K562 (cell line): ENCODE data around the gene TEAD4. TPM values are rescaled to one million over a fixed set of nuclear protein-coding genes. Genes with fewer than 3 reads are reported as not detected.
A peak's percentile ranks its signal among the peaks of the same experiment; 100 is the strongest.

Experiments used
- ATAC-seq: fragments of 200-7000 bp; cut with Tn5 transposase; 3 replicates; pipeline ENCODE4 v1.9.1; 2020; ENCODE audit warnings: moderate library complexity
- BruUV-seq: library from RNA; stranded (reverse); fragments of 400-500 nt; replicated peaks from 2 replicates; lab custom pipeline; 2021; lab: Mats Ljungman, UMichigan
- CTCF ChIA-PET: fragments of 300-600 bp; formaldehyde crosslinking; extraction: SDS; loops from one replicate; lab custom pipeline; 2021; ENCODE audit warnings: low intra/inter-chr PET ratio; lab: Yijun Ruan, JAX
- POLR2A ChIA-PET: fragments of 300-600, 350-650 bp; sonication (Branson Sonifier 250); formaldehyde crosslinking; extraction: SDS; loops from one replicate; lab custom pipeline; 2021; ENCODE audit warnings: antibody characterized with exemption, inconsistent platforms; lab: Yijun Ruan, JAX
- DNase-seq, 4 experiments: peaks; one replicate each; pipeline versions ENCODE4 v3.0.0 to v3.0.0-alpha.2; 2011 to 2018; ENCODE audit warnings: low spot score in 3 of 4, mixed read lengths in 3 of 4; ENCODE audit errors: extremely low read depth in 1 of 4
- FAIRE-seq: peaks from 2 replicates; lab custom pipeline; 2011; peaks lifted over from hg19 to GRCh38; lab: Jason Lieb, UNC
- H2AFZ ChIP-seq: 2 replicates; pipeline ENCODE4 v1.6.0; 2011; ENCODE audit warnings: low read depth, low read length, control low read depth, inconsistent platforms
- H3K27ac ChIP-seq: fragments of 200-600 bp; 3 replicates; pipeline ENCODE4 v1.8.0; 2011; ENCODE audit warnings: low read depth, mild to moderate bottlenecking, control low read depth, inconsistent platforms, low read length, moderate library complexity, mixed read lengths; ENCODE audit errors: extremely low read depth
- H3K27me3 ChIP-seq, 2 experiments: fragments of 300-600 bp in 1 of 2; 2 replicates in 1 of 2; 3 replicates in 1 of 2; pipeline versions ENCODE4 v1.6.0 to v1.8.0; 2011; ENCODE audit warnings: inconsistent platforms in 2 of 2, low read length in 2 of 2, mild to moderate bottlenecking in 1 of 2, mixed read lengths in 1 of 2, moderate library complexity in 1 of 2; ENCODE audit not compliant: control insufficient read depth in 2 of 2, insufficient read depth in 2 of 2
- H3K36me3 ChIP-seq: fragments of 300-600 bp; 3 replicates; pipeline ENCODE4 v1.8.0; 2011; ENCODE audit warnings: mild to moderate bottlenecking, low read length, inconsistent platforms; ENCODE audit not compliant: control insufficient read depth, insufficient read depth
- H3K4me1 ChIP-seq, 2 experiments: fragments of 200-600 bp in 1 of 2; replicated peaks in 1 of 2; 2 replicates in 1 of 2; 3 replicates in 1 of 2; pipeline versions ENCODE4 v1.5.1 to v1.8.0; 2011; ENCODE audit warnings: inconsistent platforms in 2 of 2, low read length in 2 of 2, mild to moderate bottlenecking in 1 of 2, mixed read lengths in 1 of 2, moderate library complexity in 1 of 2; ENCODE audit not compliant: control insufficient read depth in 2 of 2, insufficient read depth in 2 of 2
- H3K4me2 ChIP-seq: 2 replicates; pipeline ENCODE4 v1.6.1; 2011; ENCODE audit warnings: low read length, control low read depth, inconsistent platforms, mixed read lengths; ENCODE audit not compliant: insufficient read depth
- H3K4me3 ChIP-seq: fragments of 200-600 bp; sonication (generic), shearing (Covaris generic); 2 replicates; pipeline ENCODE4 v1.5.1; 2016; ENCODE audit warnings: control low read depth, inconsistent platforms
- H3K79me2 ChIP-seq: fragments of 200-600 bp; 3 replicates; pipeline ENCODE4 v1.8.0; 2011; ENCODE audit warnings: low read length, inconsistent platforms; ENCODE audit not compliant: control insufficient read depth, insufficient read depth
- H3K9ac ChIP-seq, 2 experiments: 2 replicates each; pipeline versions ENCODE4 v1.6.0 to v1.6.1; 2011; ENCODE audit warnings: low read depth in 2 of 2, low read length in 2 of 2, control low read depth in 1 of 2, inconsistent platforms in 1 of 2, mild to moderate bottlenecking in 1 of 2, mixed read lengths in 1 of 2; ENCODE audit not compliant: insufficient read depth in 1 of 2
- H3K9me1 ChIP-seq: one replicate; pipeline ENCODE4 v1.6.0; 2011; ENCODE audit warnings: inconsistent platforms, mild to moderate bottlenecking, low read length, moderate library complexity; ENCODE audit not compliant: control insufficient read depth, insufficient read depth
- H3K9me3 ChIP-seq: replicated peaks from 2 replicates; pipeline ENCODE4 v1.5.1; 2011; ENCODE audit warnings: low read depth, low read length, inconsistent platforms; ENCODE audit not compliant: control insufficient read depth, insufficient read depth
- H4K20me1 ChIP-seq: replicated peaks from 2 replicates; pipeline ENCODE4 v1.6.1; 2011; ENCODE audit warnings: low read length, inconsistent platforms, mixed read lengths; ENCODE audit not compliant: control insufficient read depth, insufficient read depth
- C11orf30 ChIP-seq: fragments of 450-650 bp; IDR thresholded peaks from 2 replicates; pipeline ENCODE4 v1.6.1; 2016; ENCODE audit warnings: low read depth, mild to moderate bottlenecking
- CREM ChIP-seq: IDR thresholded peaks from 2 replicates; pipeline ENCODE4 v1.6.1; 2014; ENCODE audit warnings: antibody characterized with exemption, low read depth
- KDM5B ChIP-seq: fragments of 200-600 bp; sonication (generic); IDR thresholded peaks from 2 replicates; pipeline ENCODE4 v1.6.1; 2012; ENCODE audit warnings: low read depth, mild to moderate bottlenecking, moderate library complexity, low read length, control low read depth, inconsistent platforms; ENCODE audit not compliant: insufficient replicate concordance
- PBX2 ChIP-seq, 2 experiments: IDR thresholded peaks in 1 of 2; conservative IDR thresholded peaks in 1 of 2; 2 replicates each; pipeline ENCODE4 v1.6.1; 2016; ENCODE audit warnings: low read depth in 2 of 2, mild to moderate bottlenecking in 1 of 2, missing compliant biosample characterization in 1 of 2, missing genetic modification characterization in 1 of 2, moderate library complexity in 1 of 2
- POLR2G ChIP-seq: fragments of 200-400 bp; formaldehyde crosslinking; IDR thresholded peaks from 2 replicates; pipeline ENCODE4 v1.6.1; 2017; ENCODE audit warnings: low read depth, mild to moderate bottlenecking, antibody characterized with exemption, low read length, moderate library complexity
- SP2 ChIP-seq: IDR thresholded peaks from 2 replicates; pipeline ENCODE4 v1.6.1; 2011; ENCODE audit warnings: mild to moderate bottlenecking, low read depth, low read length, moderate library complexity; ENCODE audit not compliant: poor library complexity, severe bottlenecking; ENCODE audit errors: extremely low read depth
- ZNF23 ChIP-seq: fragments of 250-450 bp; sonication (Bioruptor Pico); IDR thresholded peaks from 2 replicates; pipeline ENCODE4 v1.4.0; 2020; ENCODE audit warnings: mild to moderate bottlenecking
- ZNF644 ChIP-seq: fragments of 200-800 bp; sonication (Bioruptor generic); IDR thresholded peaks from 2 replicates; pipeline ENCODE4 v1.6.1; 2016; ENCODE audit warnings: low read depth, missing genetic modification characterization, missing compliant biosample characterization
- WGBS: fragments of 100-300 bp; shearing (Covaris generic); methylation state at CpG from one replicate; pipeline ENCODE4 v1.1.6; 2016; ENCODE audit warnings: low coverage, mixed read lengths; ENCODE audit not compliant: insufficient coverage; ENCODE audit errors: missing lambda C conversion rate; 5-methylcytosine and 5-hydroxymethylcytosine counted together
- in situ Hi-C: fragments of 300-500 bp; cut with MboI; formaldehyde crosslinking; loops from 4 replicates; pipeline ENCODE4 v1.15.0; 2018; ENCODE audit warnings: inconsistent platforms, mixed read lengths
- intact Hi-C: fragments of 100-400 bp; cut with micrococcal nuclease; formaldehyde crosslinking; loops from 2 replicates; pipeline ENCODE4 v1.14.2; 2022
- polyA plus RNA-seq, 8 experiments: library from polyadenylated mRNA; depleted of rRNA in 4 of 8; stranded (reverse) in 5 of 8; unstranded in 3 of 8; fragments of >200 nt; fragmentation: Nextera tagmentation in 2 of 8; fragmentation: Illumina TruSeq in 1 of 8; extraction: Ambion mirVana in 2 of 8; extraction: Trizol in 1 of 8; gene quantifications; 2 replicates each; pipeline versions ENCODE4 v1.2.1 to v1.2.3, GENCODE V29; 2011 to 2014; ENCODE audit warnings: inconsistent platforms in 1 of 8, missing spikeins in 1 of 8
- total RNA-seq, 7 experiments: library from RNA; depleted of rRNA in 6 of 7; stranded (reverse); fragments of >200 nt in 6 of 7; fragmentation: Illumina TruSeq in 2 of 7; extraction: Trizol in 2 of 7; gene quantifications; 2 replicates each; pipeline versions ENCODE4 v1.2.1 to v1.2.3, GENCODE V29; 2011 to 2021; ENCODE audit warnings: low replicate concordance in 1 of 7

Gene TEAD4
- total and polyA plus RNA-seq, 9 of the 15 experiments (the other 6 are each of a cell fraction or from before 2014, with no cell fraction given): 0.82 to 40.0 (median 17.0) TPM

- TF ChIP-seq PBX2 (CRISPR knock-in tag; IDR thresholded peaks at IDR 0.05; ENCODE audit: low read depth) (no peak), PBX2 (tag; conservative IDR thresholded peaks at IDR 0.05; ENCODE audit: low read depth) (no peak), ZNF23 (CRISPR knock-in tag) (no peak), POLR2G (0 out of 2 replicates have a peak, but pooled peaks have one; percentile 8), ZNF644 (no peak)
- TF ChIP-seq, all 486 proteins: peak for 1
These were observed 83.6 kb downstream of the TEAD4 start (continued) for GRCh38 chr12:3042826-3043225.

GRCh38 chr12:3043406-3043805 lies 84.2 kb downstream of the TEAD4 start:
- Histone ChIP-seq H3K4me1 (peaks cover 0 to 8% of the 10 kb centered on the region in 2 experiments; a peak in 2 of 5 replicates), H4K20me1 (peaks cover 7% of the 10 kb centered on the region; the same call in 1 of the 2 replicates), H3K27me3 (peaks cover 0 to 2% of the 10 kb centered on the region in 2 experiments; a peak in 1 of 5 replicates), H3K9ac (no peak overlapping the region), H3K79me2 (no peaks in the 10 kb centered on the region), H3K36me3 (peaks cover 28% of the 10 kb centered on the region; the same call in 1 of the 3 replicates), H2AFZ (no peak overlapping the region), H3K4me2 (no peak overlapping the region), H3K27ac (no peak overlapping the region), H3K4me3 (no peak overlapping the region), H3K9me3 (no peaks in the 10 kb centered on the region), H3K9me1 (no peaks in the 10 kb centered on the region)
- ATAC-seq (no peak), FAIRE-seq (no peak), DNase-seq (no peak)
- TF ChIP-seq C11orf30: no peak
- TF ChIP-seq SP2: no peak
- no peak for TF ChIP-seq KDM5B
- TF ChIP-seq CREM: no peak
- no TSS peak for BruUV-seq
- CTCF ChIA-PET: no interaction called here
- POLR2A ChIA-PET: no interaction called here
- intact Hi-C loops: no loop called here
- 81% methylated on average over 7 of the region's 7 CpGs for WGBS
- in situ Hi-C loops: no loop called here
